ENCODE measurements around the gene SCUBE1.

Gene SCUBE1

DNA sequence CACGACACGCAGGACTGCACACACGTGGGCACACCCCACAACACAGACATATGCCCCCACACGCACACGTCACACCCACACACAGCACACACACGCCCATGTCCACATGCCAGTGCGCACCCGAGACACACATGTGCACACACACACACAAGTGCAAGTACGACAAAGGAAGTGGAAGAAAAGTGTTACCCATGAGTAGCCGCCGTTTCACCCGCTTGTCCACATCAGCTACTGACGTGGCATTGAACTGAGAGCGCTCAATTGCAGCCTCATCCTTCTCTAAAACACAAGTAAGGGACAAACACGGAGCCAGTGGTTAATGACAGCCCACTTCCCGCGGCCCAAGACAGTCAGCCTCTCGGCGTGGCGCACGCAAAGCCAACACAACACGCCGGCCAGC, 87.9 kb downstream of the SCUBE1 start:
- no peak for DNase-seq (ENCODE audit: low read depth)
- no peak for TF ChIP-seq MYC (IDR thresholded peaks at IDR 0.05; ENCODE audit: low read depth, low read length)
- TF ChIP-seq, protein P1, sequence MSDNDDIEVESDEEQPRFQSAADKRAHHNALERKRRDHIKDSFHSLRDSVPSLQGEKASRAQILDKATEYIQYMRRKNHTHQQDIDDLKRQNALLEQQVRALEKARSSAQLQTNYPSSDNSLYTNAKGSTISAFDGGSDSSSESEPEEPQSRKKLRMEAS (IDR thresholded peaks at IDR 0.05; ENCODE audit: low read depth, low read length), result no peak
- no peak for TF ChIP-seq POLR2A (IDR thresholded peaks at IDR 0.05; ENCODE audit: extremely low read depth, insufficient read length)
- TF ChIP-seq, protein P2, sequence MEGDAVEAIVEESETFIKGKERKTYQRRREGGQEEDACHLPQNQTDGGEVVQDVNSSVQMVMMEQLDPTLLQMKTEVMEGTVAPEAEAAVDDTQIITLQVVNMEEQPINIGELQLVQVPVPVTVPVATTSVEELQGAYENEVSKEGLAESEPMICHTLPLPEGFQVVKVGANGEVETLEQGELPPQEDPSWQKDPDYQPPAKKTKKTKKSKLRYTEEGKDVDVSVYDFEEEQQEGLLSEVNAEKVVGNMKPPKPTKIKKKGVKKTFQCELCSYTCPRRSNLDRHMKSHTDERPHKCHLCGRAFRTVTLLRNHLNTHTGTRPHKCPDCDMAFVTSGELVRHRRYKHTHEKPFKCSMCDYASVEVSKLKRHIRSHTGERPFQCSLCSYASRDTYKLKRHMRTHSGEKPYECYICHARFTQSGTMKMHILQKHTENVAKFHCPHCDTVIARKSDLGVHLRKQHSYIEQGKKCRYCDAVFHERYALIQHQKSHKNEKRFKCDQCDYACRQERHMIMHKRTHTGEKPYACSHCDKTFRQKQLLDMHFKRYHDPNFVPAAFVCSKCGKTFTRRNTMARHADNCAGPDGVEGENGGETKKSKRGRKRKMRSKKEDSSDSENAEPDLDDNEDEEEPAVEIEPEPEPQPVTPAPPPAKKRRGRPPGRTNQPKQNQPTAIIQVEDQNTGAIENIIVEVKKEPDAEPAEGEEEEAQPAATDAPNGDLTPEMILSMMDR (IDR thresholded peaks at IDR 0.05; ENCODE audit: low read depth, low read length), result no peak
- H3K4me3 ChIP-seq (ENCODE audit: low read depth, low read length), result no peak overlapping the region

DNA sequence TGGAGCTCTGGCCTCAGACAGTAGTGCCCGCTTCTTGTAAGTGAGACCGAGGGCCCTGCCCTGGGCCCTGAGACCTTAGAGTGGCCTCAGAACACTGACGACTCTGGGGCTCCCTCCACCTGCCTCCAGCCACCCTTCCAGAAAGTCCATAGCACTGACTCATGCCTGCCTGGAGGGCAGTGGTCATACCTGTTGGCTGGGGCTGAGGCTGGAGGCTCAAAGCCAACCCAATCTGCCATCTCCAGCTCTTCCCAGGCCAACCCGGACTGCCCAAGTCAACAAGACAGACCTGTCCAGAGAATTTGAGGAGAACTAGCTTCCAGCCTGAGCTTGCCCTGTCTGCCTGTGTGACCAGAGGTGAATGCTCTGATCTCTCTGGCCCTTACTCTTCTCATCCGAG, 89.3 kb downstream of the SCUBE1 start:
- H3K4me3 ChIP-seq (ENCODE audit: low read depth, low read length), result no peak overlapping the region
- TF ChIP-seq MYC (IDR thresholded peaks at IDR 0.05; ENCODE audit: low read depth, low read length) (no peak), POLR2A (IDR thresholded peaks at IDR 0.05; ENCODE audit: extremely low read depth, insufficient read length) (no peak)
- TF ChIP-seq, protein P2 (IDR thresholded peaks at IDR 0.05; ENCODE audit: low read depth, low read length), result no peak
- TF ChIP-seq, protein P1 (IDR thresholded peaks at IDR 0.05; ENCODE audit: low read depth, low read length), result no peak
- DNase-seq (ENCODE audit: low read depth), result no peak

DNA sequence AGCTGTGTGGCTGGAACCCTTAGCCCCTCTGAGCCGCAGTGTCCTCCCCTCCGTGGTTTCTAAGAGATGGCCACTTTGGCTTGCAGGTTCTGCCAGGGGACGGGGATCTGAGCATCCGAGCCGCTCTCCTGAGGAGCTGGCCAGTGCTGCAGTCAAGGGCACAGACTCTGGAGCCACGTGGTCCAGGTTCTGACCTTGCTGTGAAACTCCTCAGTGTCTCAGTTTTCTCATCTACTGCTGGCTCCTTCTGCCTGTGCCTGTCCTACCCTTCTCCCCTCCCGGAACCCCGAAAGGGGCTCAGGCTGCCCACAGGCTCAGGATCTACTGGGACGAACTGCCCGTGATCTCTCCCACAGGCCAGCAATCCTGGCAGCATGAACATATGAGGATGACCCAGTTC, 90.9 kb downstream of the SCUBE1 start:
- TF ChIP-seq, protein P2 (IDR thresholded peaks at IDR 0.05; ENCODE audit: low read depth, low read length), result no peak
- TF ChIP-seq POLR2A (IDR thresholded peaks at IDR 0.05; ENCODE audit: extremely low read depth, insufficient read length), result no peak
- TF ChIP-seq, protein P1 (IDR thresholded peaks at IDR 0.05; ENCODE audit: low read depth, low read length), result no peak
- TF ChIP-seq MYC (IDR thresholded peaks at IDR 0.05; ENCODE audit: low read depth, low read length), result no peak
- no peak overlapping the region for H3K4me3 ChIP-seq (ENCODE audit: low read depth, low read length)
- no peak for DNase-seq (ENCODE audit: low read depth)

DNA sequence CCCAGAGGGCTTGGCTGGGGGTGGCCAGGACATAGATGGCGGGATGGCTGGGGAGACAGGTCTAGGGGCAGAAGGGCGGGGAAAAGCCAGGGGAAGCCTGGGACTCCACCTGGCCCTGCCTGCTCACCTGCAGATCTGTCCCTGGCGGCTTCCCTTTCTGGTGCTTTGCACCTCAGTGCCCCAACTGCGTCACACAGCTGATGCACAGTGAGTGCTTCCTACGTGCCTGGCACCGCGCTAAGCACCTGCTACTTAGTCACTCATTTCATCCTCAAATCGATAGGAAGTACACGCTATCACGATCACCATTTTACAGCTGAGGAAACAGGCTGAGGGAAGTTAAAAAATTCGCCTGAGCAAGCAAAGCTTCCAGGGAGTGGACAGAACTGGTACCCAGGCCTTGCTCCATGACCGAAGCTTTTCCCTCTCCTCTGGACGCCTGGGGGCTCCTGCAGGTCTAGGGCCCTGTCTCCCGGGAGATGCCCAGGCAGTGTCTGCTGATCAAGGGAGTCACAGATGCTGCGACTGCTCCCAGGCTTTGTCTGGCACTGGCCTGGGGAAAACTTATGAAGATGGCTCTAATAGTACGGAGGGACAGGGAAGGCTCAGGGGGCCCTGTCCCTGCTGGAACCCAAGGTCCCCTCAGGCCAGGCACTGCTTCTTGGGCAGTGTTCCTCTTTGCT, 93.2 kb downstream of the SCUBE1 start:
- TF ChIP-seq POLR2A (IDR thresholded peaks at IDR 0.05; ENCODE audit: extremely low read depth, insufficient read length), result no peak
- TF ChIP-seq, protein P1 (IDR thresholded peaks at IDR 0.05; ENCODE audit: low read depth, low read length), result no peak
- TF ChIP-seq, protein P2 (IDR thresholded peaks at IDR 0.05; ENCODE audit: low read depth, low read length), result no peak
- no peak for TF ChIP-seq MYC (IDR thresholded peaks at IDR 0.05; ENCODE audit: low read depth, low read length)
- no peak for DNase-seq (ENCODE audit: low read depth)
- H3K4me3 ChIP-seq (ENCODE audit: low read depth, low read length), result no peak overlapping the region

DNA sequence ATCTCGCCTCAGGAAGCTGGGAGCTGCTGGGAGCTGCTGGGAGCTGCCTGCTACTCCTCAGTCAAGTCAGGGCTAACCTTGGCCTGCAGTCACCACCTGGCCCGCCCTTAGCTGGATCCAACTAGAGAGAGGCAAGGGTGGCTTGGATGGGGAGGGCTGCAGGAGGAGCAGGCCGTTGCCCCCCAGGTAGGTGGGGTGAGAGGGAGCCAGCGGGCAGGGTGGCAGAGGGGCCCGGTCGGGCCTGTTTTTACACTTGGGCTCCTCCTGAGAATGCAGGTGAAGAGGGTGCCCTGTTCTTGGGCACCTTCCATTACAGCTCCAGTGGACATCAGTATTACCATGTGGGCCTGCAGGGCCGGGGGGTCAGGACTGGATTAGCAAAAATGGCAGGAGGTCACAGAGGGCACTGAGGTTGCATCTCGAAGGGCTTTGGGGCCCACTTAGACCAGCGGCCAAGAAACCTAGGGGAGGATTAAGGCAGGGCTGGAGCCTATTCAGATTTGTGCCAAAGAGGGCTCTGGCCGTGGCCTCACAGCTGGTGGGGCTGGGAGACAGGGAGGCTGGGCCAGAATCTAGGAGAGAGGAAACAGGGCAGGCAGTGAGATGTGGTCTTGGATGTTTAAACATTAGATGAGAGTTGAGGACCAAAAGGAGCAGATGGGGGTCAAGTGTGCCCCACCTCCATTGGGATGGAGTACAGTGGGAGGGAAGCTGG, 95.5 kb downstream of the SCUBE1 start:
- no peak for DNase-seq (ENCODE audit: low read depth)
- no peak overlapping the region for H3K4me3 ChIP-seq (ENCODE audit: low read depth, low read length)
- no peak for TF ChIP-seq MYC (IDR thresholded peaks at IDR 0.05; ENCODE audit: low read depth, low read length)
- no peak for TF ChIP-seq POLR2A (IDR thresholded peaks at IDR 0.05; ENCODE audit: extremely low read depth, insufficient read length)
- TF ChIP-seq, protein P2 (IDR thresholded peaks at IDR 0.05; ENCODE audit: low read depth, low read length), result no peak
- TF ChIP-seq, protein P1 (IDR thresholded peaks at IDR 0.05; ENCODE audit: low read depth, low read length), result no peak
